Endodermal cell (in vitro differentiated cells): ENCODE data around the gene MCEE. TPM values are rescaled to one million over a fixed set of nuclear protein-coding genes. Genes with fewer than 3 reads are reported as not detected.
"Not testable (repeated sequence)": the region's sequence is repeated elsewhere in the genome, so short reads cannot be mapped to it uniquely, and the experiment has no call there.

Source experiments
- DNase-seq: peaks from one replicate; pipeline ENCODE4 v3.0.0-alpha.2; 2017
- H3K27ac ChIP-seq: 2 replicates; pipeline ENCODE4 v1.5.1; 2013; ENCODE audit warnings: mild to moderate bottlenecking, low read depth, low read length, moderate library complexity
- H3K27me3 ChIP-seq: 2 replicates; pipeline ENCODE4 v1.6.1; 2013; ENCODE audit warnings: mild to moderate bottlenecking, low read length, moderate library complexity; ENCODE audit not compliant: insufficient read depth, control insufficient read depth, poor library complexity, severe bottlenecking
- H3K36me3 ChIP-seq: 2 replicates; pipeline ENCODE4 v1.7.0; 2013; ENCODE audit warnings: mild to moderate bottlenecking, low read length, moderate library complexity; ENCODE audit not compliant: control insufficient read depth, insufficient read depth
- H3K4me1 ChIP-seq: one replicate; pipeline ENCODE4 v1.7.0; 2013; ENCODE audit warnings: low read length; ENCODE audit not compliant: control insufficient read depth, insufficient read depth
- H3K4me3 ChIP-seq: 2 replicates; pipeline ENCODE4 v1.5.1; 2013; ENCODE audit warnings: mild to moderate bottlenecking, low read length, moderate library complexity
- H3K9ac ChIP-seq: 2 replicates; pipeline ENCODE4 v1.6.1; 2013; ENCODE audit warnings: mild to moderate bottlenecking, low read length, moderate library complexity; ENCODE audit not compliant: poor library complexity, severe bottlenecking; ENCODE audit errors: extremely low read depth
- H3K9me3 ChIP-seq: 2 replicates; pipeline ENCODE4 v1.6.1; 2013; ENCODE audit warnings: mild to moderate bottlenecking, low read length, moderate library complexity; ENCODE audit not compliant: control insufficient read depth
- H3K27ac Mint-ChIP-seq: 2 replicates; pipeline ENCODE4 v1.8.0; 2020; ENCODE audit warnings: mixed read lengths
- H3K27me3 Mint-ChIP-seq: 2 replicates; pipeline ENCODE4 v1.8.0; 2021; ENCODE audit warnings: mild to moderate bottlenecking, mixed read lengths; ENCODE audit not compliant: insufficient read depth
- H3K36me3 Mint-ChIP-seq: 2 replicates; pipeline ENCODE4 v1.8.0; 2020; ENCODE audit warnings: low read depth, mixed read lengths
- H3K4me1 Mint-ChIP-seq: 2 replicates; pipeline ENCODE4 v1.8.0; 2020; ENCODE audit warnings: mixed read lengths
- H3K4me3 Mint-ChIP-seq: 2 replicates; pipeline ENCODE4 v1.8.0; 2020; ENCODE audit warnings: mild to moderate bottlenecking, moderate library complexity, mixed read lengths
- H3K9me3 Mint-ChIP-seq: 2 replicates; pipeline ENCODE4 v1.8.0; 2020; ENCODE audit warnings: mild to moderate bottlenecking, mixed read lengths
- CTCF ChIP-seq: fragments of 200-600 bp; sonication (generic); conservative IDR thresholded peaks from 2 replicates; pipeline ENCODE4 v1.5.0; 2021; ENCODE audit warnings: antibody characterized with exemption, mild to moderate bottlenecking
- WGBS, 2 experiments: methylation state at CpG; one replicate each; pipeline versions ENCODE4 v1.1.5 to v1.1.7; 2013; ENCODE audit warnings: missing lambda C conversion rate in 2 of 2, mixed read lengths in 1 of 2; ENCODE audit not compliant: insufficient coverage in 1 of 2, insufficient read length in 1 of 2; 5-methylcytosine and 5-hydroxymethylcytosine counted together
- total RNA-seq, 2 donors: library from RNA; stranded (reverse); fragmentation: NEBNext Ultra II Directional in 1 of 2; extraction: Animal tissue kit (Norgen Biotek cat#: 25700) in 1 of 2; gene quantifications; 2 replicates in 1 of 2; 3 replicates in 1 of 2; pipeline ENCODE4 v1.2.1, GENCODE V29; 2021

Gene MCEE
- total RNA-seq, 2 donors from 2014 or later: 10.9 to 17.6 TPM

- Histone ChIP-seq H3K4me1 (no peaks in the 10 kb centered on the region), H3K27ac (no peak overlapping the region), H3K27me3 (no peaks in the 10 kb centered on the region), H3K9me3 (peaks cover 46% of the 10 kb centered on the region), H3K36me3 (no peaks in the 10 kb centered on the region), H3K9ac (peak overlapping the region; percentile 45), H3K4me3 (peak overlapping the region; percentile 32)
- Mint-ChIP-seq H3K9me3 (peaks cover 11% of the 10 kb centered on the region), H3K4me1 (peaks cover 20% of the 10 kb centered on the region), H3K27ac (peak overlapping the region; percentile 88), H3K4me3 (no peak overlapping the region), H3K27me3 (no peaks in the 10 kb centered on the region), H3K36me3 (peaks cover 1% of the 10 kb centered on the region)
- peak; percentile 90 for DNase-seq
- no peak for TF ChIP-seq CTCF
- WGBS, 2 experiments: 58 to 72% methylated on average over 3 to 6 of the region's 6 CpGs
Measured at GRCh38 chr2:71102981-71103681, 26.9 kb downstream of the MCEE start.

- Histone ChIP-seq H3K9me3 (peaks cover 46% of the 10 kb centered on the region), H3K9ac (no peak overlapping the region), H3K27ac (no peak overlapping the region), H3K36me3 (no peaks in the 10 kb centered on the region), H3K4me3 (peak overlapping the region; percentile 24), H3K4me1 (no peaks in the 10 kb centered on the region), H3K27me3 (no peaks in the 10 kb centered on the region)
- Mint-ChIP-seq H3K27me3 (no peaks in the 10 kb centered on the region), H3K4me1 (peaks cover 20% of the 10 kb centered on the region), H3K36me3 (peaks cover 1% of the 10 kb centered on the region), H3K27ac (no peak overlapping the region), H3K9me3 (peaks cover 11% of the 10 kb centered on the region), H3K4me3 (no peak overlapping the region)
- DNase-seq: no peak
- WGBS, 2 experiments: 87 to 100% methylated on average over 1 to 2 of the region's 2 CpGs
- no peak for TF ChIP-seq CTCF
Measured at GRCh38 chr2:71101656-71102055, 28.4 kb downstream of the MCEE start.

GRCh38 chr2:71100195-71100964 is 29.6 kb downstream of the MCEE start:
- no peak overlapping the region for H3K27ac ChIP-seq
- H3K27me3 Mint-ChIP-seq: no peaks in the 10 kb centered on the region
- no peak overlapping the region for H3K4me3 Mint-ChIP-seq
- H3K36me3 ChIP-seq: no peaks in the 10 kb centered on the region
- 27% methylated on average over 3 of the region's 3 CpGs; no CpG with 5 or more reads in 1 of the 2 experiments for WGBS, 2 experiments
- H3K4me1 ChIP-seq: no peaks in the 10 kb centered on the region
- peaks cover 1% of the 10 kb centered on the region for H3K36me3 Mint-ChIP-seq
- peaks cover 20% of the 10 kb centered on the region for H3K4me1 Mint-ChIP-seq
- TF ChIP-seq CTCF: peak; percentile 87
- H3K27me3 ChIP-seq: no peaks in the 10 kb centered on the region
- no peak overlapping the region for H3K9ac ChIP-seq
- H3K27ac Mint-ChIP-seq: no peak overlapping the region
- peak; percentile 89 for DNase-seq
- H3K9me3 Mint-ChIP-seq: peaks cover 7% of the 10 kb centered on the region
- no peak overlapping the region for H3K4me3 ChIP-seq
- peaks cover 38% of the 10 kb centered on the region for H3K9me3 ChIP-seq

- not testable (repeated sequence) for H3K27me3 ChIP-seq, H3K4me3 ChIP-seq, H3K27me3 Mint-ChIP-seq, H3K9ac ChIP-seq, H3K36me3 ChIP-seq, H3K27ac Mint-ChIP-seq, DNase-seq, H3K4me3 Mint-ChIP-seq, H3K4me1 ChIP-seq, H3K27ac ChIP-seq
- H3K4me1 Mint-ChIP-seq: peaks cover 29% of the 10 kb centered on the region
- H3K9me3 Mint-ChIP-seq: peaks cover 22% of the 10 kb centered on the region
- peaks cover 17% of the 10 kb centered on the region for H3K36me3 Mint-ChIP-seq
- WGBS, 2 experiments: 97 to 100% methylated on average over 13 to 33 of the region's 33 CpGs
- H3K9me3 ChIP-seq: peaks cover 14% of the 10 kb centered on the region
Measured at GRCh38 chr2:71092491-71093260, 37.4 kb downstream of the MCEE start.
